ENCODE data around the gene ESPL1. TPM values are rescaled to one million over a fixed set of nuclear protein-coding genes. Genes with fewer than 3 reads are reported as not detected.

The ESPL1 gene
- total RNA-seq, 5 donors from 2014 or later (not counting 1 experiment from before 2014, with no cell fraction given): 1.2 to 2.5 (median 1.6) TPM

DNA sequence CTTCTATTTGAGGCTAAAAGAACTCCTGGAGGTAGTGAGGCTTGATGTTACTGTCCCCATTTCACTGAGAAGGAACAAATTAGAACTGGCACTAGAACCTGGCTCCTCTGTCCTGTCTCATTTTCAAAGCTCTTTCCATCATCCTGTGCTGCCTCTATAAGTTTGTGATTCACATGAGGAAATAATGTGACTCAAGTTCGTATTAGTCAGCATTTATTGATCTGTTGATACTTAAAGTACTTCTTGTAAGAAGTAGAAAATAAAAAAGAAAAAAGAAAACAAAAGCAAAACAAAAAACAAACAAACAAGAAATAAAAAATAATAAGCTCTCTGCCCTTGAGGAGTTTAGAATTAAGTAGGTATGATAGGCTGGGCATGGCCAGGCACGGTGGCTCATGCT is 2.3 kb upstream of the ESPL1 start:
- peaks cover 0 to 16% of the 10 kb centered on the region in 2 experiments for H3K4me1 ChIP-seq (ENCODE audit: control insufficient read depth in 1 of 2, extremely low read depth in 1 of 2, insufficient read depth in 2 of 2, low read length in 2 of 2)
- H3K36me3 Mint-ChIP-seq: no peaks in the 10 kb centered on the region
- DNase-seq: no peak
- ChIA-PET CTCF (interaction anchor here in 1 of 2 donors (0.7 to 3.3 kb wide), 5 partner anchors 12 to 1726 kb away, joined by 3 to 14 read pairs (median 3); no protein-coding TSS in a partner anchor), POLR2A (interaction anchor here in 1 of 2 donors (0.6 kb wide), 1 partner anchor 67 kb away, joined by 6 read pairs; no protein-coding TSS in a partner anchor)
- no peaks in the 10 kb centered on the region for H3K9me3 Mint-ChIP-seq
- H3K4me3 ChIP-seq (ENCODE audit: control insufficient read depth in 1 of 2, extremely low read depth in 1 of 2, low read length in 1 of 2): no peak overlapping the region
- no peak overlapping the region for H3K27ac ChIP-seq (ENCODE audit: low read length)
- whole genome bisulfite sequencing (ENCODE audit: insufficient coverage): no CpG with 5 or more reads among the region's 2 CpGs
- H3K27ac Mint-ChIP-seq: no peak overlapping the region
- no peaks in the 10 kb centered on the region for H3K27me3 Mint-ChIP-seq
- no peak overlapping the region for H3K4me3 Mint-ChIP-seq
- no peaks in the 10 kb centered on the region for H3K36me3 ChIP-seq (ENCODE audit: control insufficient read depth in 2 of 2, extremely low read depth in 1 of 2, insufficient read depth in 1 of 2, low read length in 1 of 2)
- H3K27me3 ChIP-seq (replicated peaks in 1 of 2; ENCODE audit: control insufficient read depth in 2 of 2, extremely low read depth in 1 of 2, insufficient read depth in 2 of 2, low read length in 1 of 2): no peaks in the 10 kb centered on the region
- H3K9me3 ChIP-seq: no peaks in the 10 kb centered on the region
- ATAC-seq (replicated peaks in 1 of 4): no peak
- peaks cover 20 to 22% (median 21%) of the 10 kb centered on the region in 3 donors for H3K4me1 Mint-ChIP-seq

DNA sequence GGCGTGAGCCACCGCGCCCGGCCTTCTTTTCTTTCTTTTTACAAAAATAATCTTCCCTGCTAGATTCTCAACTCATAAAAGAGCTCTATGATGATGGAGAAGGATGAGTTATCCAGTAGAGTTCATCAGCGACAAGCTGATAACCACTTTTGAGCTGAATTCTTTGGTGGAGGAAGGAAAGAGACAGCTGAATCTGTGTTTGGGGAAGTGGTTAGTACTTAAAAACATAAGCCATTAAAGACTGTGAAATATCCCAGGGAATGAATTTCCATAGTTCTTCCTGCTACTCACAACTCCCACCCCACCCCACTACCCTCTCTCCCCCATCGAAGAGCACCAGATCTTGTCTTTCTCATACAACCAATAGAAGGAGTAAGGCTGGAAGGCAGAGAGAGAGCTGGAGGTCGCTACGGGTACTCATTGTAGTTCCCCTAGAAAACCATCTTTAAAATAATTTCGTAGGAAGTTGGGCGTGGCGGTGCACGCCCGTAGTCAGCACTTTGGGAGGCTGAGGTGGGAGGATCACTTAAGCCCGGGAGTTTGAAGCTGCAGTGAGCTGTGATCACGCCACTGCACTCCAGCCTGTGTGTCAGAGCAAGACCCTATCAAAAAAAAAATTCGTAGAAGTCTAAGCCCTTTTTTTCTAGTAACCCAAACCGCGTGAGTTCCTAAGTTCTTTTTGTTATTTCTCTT is 647 bp upstream of the ESPL1 start:
- peak overlapping the region; percentile 81 to 92 for H3K4me3 ChIP-seq (ENCODE audit: control insufficient read depth in 1 of 2, extremely low read depth in 1 of 2, low read length in 1 of 2)
- POLR2A ChIA-PET: interaction anchor here in 1 of 2 donors (0.7 to 1.0 kb wide), 2 partner anchors 117 to 1090 kb away, joined by 3 to 4 read pairs; no protein-coding TSS in a partner anchor
- peaks cover 0 to 3% of the 10 kb centered on the region in 2 donors for H3K27me3 Mint-ChIP-seq
- no peaks in the 10 kb centered on the region for H3K36me3 Mint-ChIP-seq
- H3K27ac ChIP-seq (ENCODE audit: low read length): peak overlapping the region; percentile 71
- CTCF ChIA-PET: interaction anchor here (0.6 to 3.3 kb wide), 31 partner anchors 9 to 300 kb away, joined by 3 to 34 read pairs (median 4); partner anchors contain the start of genes AAAS (in 1 of the 2), CSAD (in 1 of the 2), MYG1 (in 1 of the 2) and ZNF740 (in 1 of the 2)
- H3K36me3 ChIP-seq (ENCODE audit: control insufficient read depth in 2 of 2, extremely low read depth in 1 of 2, insufficient read depth in 1 of 2, low read length in 1 of 2): no peaks in the 10 kb centered on the region
- peaks cover 0 to 16% of the 10 kb centered on the region in 2 experiments for H3K4me1 ChIP-seq (ENCODE audit: control insufficient read depth in 1 of 2, extremely low read depth in 1 of 2, insufficient read depth in 2 of 2, low read length in 2 of 2)
- peak in 5 of 35 experiments; percentile 3 to 30 (median 7) for DNase-seq
- H3K27me3 ChIP-seq (replicated peaks in 1 of 2; ENCODE audit: control insufficient read depth in 2 of 2, extremely low read depth in 1 of 2, insufficient read depth in 2 of 2, low read length in 1 of 2): no peaks in the 10 kb centered on the region
- no peaks in the 10 kb centered on the region for H3K9me3 Mint-ChIP-seq
- H3K4me3 Mint-ChIP-seq: peak overlapping the region; percentile 89 to 98 (median 92)
- H3K4me1 Mint-ChIP-seq: peaks cover 20 to 22% (median 21%) of the 10 kb centered on the region in 3 donors
- no peaks in the 10 kb centered on the region for H3K9me3 ChIP-seq
- peak; percentile 24 to 33 (median 25) for ATAC-seq (replicated peaks in 1 of 4)
- H3K27ac Mint-ChIP-seq: peak overlapping the region; percentile 75 to 91
- 0% methylated on average over 4 of the region's 18 CpGs for WGBS (ENCODE audit: insufficient coverage)

DNA sequence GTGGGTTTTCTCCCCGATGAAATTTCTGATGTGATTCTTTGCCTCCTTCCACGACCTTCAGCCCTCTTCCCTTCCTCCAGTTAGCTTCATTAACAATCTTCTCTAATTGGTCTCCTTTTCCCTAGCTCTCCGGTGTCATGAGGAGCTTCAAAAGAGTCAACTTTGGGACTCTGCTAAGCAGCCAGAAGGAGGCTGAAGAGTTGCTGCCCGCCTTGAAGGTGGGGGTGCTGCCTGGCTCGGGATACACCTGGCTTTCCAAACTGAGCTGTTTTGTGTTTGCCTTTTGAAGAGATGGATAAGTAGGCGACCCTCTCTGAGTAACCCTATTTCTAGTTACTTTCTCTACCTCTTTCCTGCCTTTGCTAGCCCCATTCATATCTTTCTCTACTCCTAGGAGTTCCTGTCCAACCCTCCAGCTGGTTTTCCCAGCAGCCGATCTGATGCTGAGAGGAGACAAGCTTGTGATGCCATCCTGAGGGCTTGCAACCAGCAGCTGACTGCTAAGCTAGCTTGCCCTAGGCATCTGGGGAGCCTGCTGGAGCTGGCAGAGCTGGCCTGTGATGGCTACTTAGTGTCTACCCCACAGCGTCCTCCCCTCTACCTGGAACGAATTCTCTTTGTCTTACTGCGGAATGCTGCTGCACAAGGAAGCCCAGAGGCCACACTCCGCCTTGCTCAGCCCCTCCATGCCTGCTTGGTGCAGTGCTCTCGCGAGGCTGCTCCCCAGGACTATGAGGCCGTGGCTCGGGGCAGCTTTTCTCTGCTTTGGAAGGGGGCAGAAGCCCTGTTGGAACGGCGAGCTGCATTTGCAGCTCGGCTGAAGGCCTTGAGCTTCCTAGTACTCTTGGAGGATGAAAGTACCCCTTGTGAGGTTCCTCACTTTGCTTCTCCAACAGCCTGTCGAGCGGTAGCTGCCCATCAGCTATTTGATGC is 797 bp downstream of the ESPL1 start:
- no peaks in the 10 kb centered on the region for H3K27me3 ChIP-seq (replicated peaks in 1 of 2; ENCODE audit: control insufficient read depth in 2 of 2, extremely low read depth in 1 of 2, insufficient read depth in 2 of 2, low read length in 1 of 2)
- ChIA-PET CTCF (interaction anchor here (0.5 to 3.3 kb wide), 20 partner anchors 15 to 152 kb away, joined by 3 to 34 read pairs (median 4); partner anchors contain the start of genes CSAD (in 1 of the 2), MYG1 (in 1 of the 2) and ZNF740 (in 1 of the 2)), POLR2A (interaction anchor here in 1 of 2 donors (0.5 to 0.7 kb wide), 2 partner anchors 34 to 50 kb away, joined by 3 read pairs; no protein-coding TSS in a partner anchor)
- H3K4me3 Mint-ChIP-seq: peak overlapping the region; percentile 89 to 98 (median 92)
- no peaks in the 10 kb centered on the region for H3K9me3 Mint-ChIP-seq
- peaks cover 0 to 3% of the 10 kb centered on the region in 2 donors for H3K27me3 Mint-ChIP-seq
- H3K4me1 Mint-ChIP-seq: peaks cover 20 to 22% (median 21%) of the 10 kb centered on the region in 3 donors
- peak overlapping the region; percentile 71 for H3K27ac ChIP-seq (ENCODE audit: low read length)
- DNase-seq: no peak
- peaks cover 0 to 16% of the 10 kb centered on the region in 2 experiments for H3K4me1 ChIP-seq (ENCODE audit: control insufficient read depth in 1 of 2, extremely low read depth in 1 of 2, insufficient read depth in 2 of 2, low read length in 2 of 2)
- no peaks in the 10 kb centered on the region for H3K9me3 ChIP-seq
- peak overlapping the region; percentile 81 to 92 for H3K4me3 ChIP-seq (ENCODE audit: control insufficient read depth in 1 of 2, extremely low read depth in 1 of 2, low read length in 1 of 2)
- no peaks in the 10 kb centered on the region for H3K36me3 ChIP-seq (ENCODE audit: control insufficient read depth in 2 of 2, extremely low read depth in 1 of 2, insufficient read depth in 1 of 2, low read length in 1 of 2)
- peak overlapping the region in 1 of 2 donors; percentile 91 for H3K27ac Mint-ChIP-seq
- WGBS (ENCODE audit: insufficient coverage): 95% methylated on average over 12 of the region's 20 CpGs
- no peak for ATAC-seq (replicated peaks in 1 of 4)
- no peaks in the 10 kb centered on the region for H3K36me3 Mint-ChIP-seq

DNA sequence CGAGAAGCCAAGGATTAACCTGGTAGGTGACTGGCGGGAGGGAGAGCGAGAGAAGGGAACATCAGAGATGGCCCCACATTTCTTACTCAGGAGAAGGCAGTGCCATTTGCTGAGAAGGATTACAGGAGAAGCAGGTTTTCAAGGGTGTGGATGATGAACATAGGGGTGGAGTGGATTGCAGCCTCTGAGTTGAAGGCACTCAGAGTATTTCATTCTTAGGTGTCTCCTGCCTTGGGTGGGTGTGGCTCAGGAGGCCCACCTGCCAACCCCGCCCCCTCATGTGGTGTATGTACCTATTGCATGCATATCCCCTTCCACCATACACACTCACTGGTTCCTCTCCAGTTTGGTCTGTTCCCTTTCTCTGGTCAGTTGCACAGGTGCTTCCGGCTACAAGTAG is 6.3 kb downstream of the ESPL1 start:
- Histone ChIP-seq H3K4me3 (ENCODE audit: control insufficient read depth in 1 of 2, extremely low read depth in 1 of 2, low read length in 1 of 2) (no peak overlapping the region), H3K27me3 (replicated peaks in 1 of 2; ENCODE audit: control insufficient read depth in 2 of 2, extremely low read depth in 1 of 2, insufficient read depth in 2 of 2, low read length in 1 of 2) (no peaks in the 10 kb centered on the region), H3K9me3 (no peaks in the 10 kb centered on the region), H3K36me3 (ENCODE audit: control insufficient read depth in 2 of 2, extremely low read depth in 1 of 2, insufficient read depth in 1 of 2, low read length in 1 of 2) (no peaks in the 10 kb centered on the region), H3K4me1 (ENCODE audit: control insufficient read depth in 1 of 2, extremely low read depth in 1 of 2, insufficient read depth in 2 of 2, low read length in 2 of 2) (no peaks in the 10 kb centered on the region), H3K27ac (ENCODE audit: low read length) (no peak overlapping the region)
- no peaks in the 10 kb centered on the region for H3K4me1 Mint-ChIP-seq
- peaks cover 0 to 3% of the 10 kb centered on the region in 2 donors for H3K27me3 Mint-ChIP-seq
- ATAC-seq (replicated peaks in 1 of 4) (no peak), DNase-seq (no peak)
- H3K36me3 Mint-ChIP-seq: no peaks in the 10 kb centered on the region
- 100% methylated on average over 3 of the region's 5 CpGs for WGBS (ENCODE audit: insufficient coverage)
- POLR2A ChIA-PET: interaction anchor here in 1 of 2 donors (0.5 kb wide), 1 partner anchor 8 kb away, joined by 4 read pairs; no protein-coding TSS in a partner anchor
- H3K9me3 Mint-ChIP-seq: no peaks in the 10 kb centered on the region
- H3K27ac Mint-ChIP-seq: no peak overlapping the region
- no peak overlapping the region for H3K4me3 Mint-ChIP-seq
- CTCF ChIA-PET: no interaction called here

DNA sequence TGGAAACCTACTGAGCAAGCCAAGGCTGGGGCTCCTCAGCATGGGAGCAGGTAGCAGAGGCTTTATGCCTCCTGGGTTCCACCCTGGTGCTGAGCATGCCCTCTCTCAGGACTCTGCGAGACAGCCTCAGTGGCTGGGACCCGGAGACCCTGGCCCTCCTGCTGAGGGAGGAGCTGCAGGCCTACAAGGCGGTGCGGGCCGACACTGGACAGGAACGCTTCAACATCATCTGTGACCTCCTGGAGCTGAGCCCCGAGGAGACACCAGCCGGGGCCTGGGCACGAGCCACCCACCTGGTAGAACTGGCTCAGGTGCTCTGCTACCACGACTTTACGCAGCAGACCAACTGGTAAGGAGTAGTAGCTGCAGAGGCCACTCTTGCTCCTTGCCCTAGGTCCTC is 8.4 kb downstream of the ESPL1 start:
- no peaks in the 10 kb centered on the region for H3K36me3 ChIP-seq (ENCODE audit: control insufficient read depth in 2 of 2, extremely low read depth in 1 of 2, insufficient read depth in 1 of 2, low read length in 1 of 2)
- Mint-ChIP-seq H3K4me3 (no peak overlapping the region), H3K27me3 (peaks cover 0 to 3% of the 10 kb centered on the region in 2 donors), H3K27ac (no peak overlapping the region), H3K9me3 (no peaks in the 10 kb centered on the region), H3K36me3 (no peaks in the 10 kb centered on the region), H3K4me1 (no peaks in the 10 kb centered on the region)
- no peaks in the 10 kb centered on the region for H3K4me1 ChIP-seq (ENCODE audit: control insufficient read depth in 1 of 2, extremely low read depth in 1 of 2, insufficient read depth in 2 of 2, low read length in 2 of 2)
- no peak for ATAC-seq (replicated peaks in 1 of 4)
- no peaks in the 10 kb centered on the region for H3K9me3 ChIP-seq
- no peak overlapping the region for H3K4me3 ChIP-seq (ENCODE audit: control insufficient read depth in 1 of 2, extremely low read depth in 1 of 2, low read length in 1 of 2)
- H3K27me3 ChIP-seq (replicated peaks in 1 of 2; ENCODE audit: control insufficient read depth in 2 of 2, extremely low read depth in 1 of 2, insufficient read depth in 2 of 2, low read length in 1 of 2): no peaks in the 10 kb centered on the region
- POLR2A ChIA-PET: interaction anchor here in 1 of 2 donors (0.9 kb wide), 1 partner anchor 78 kb away, joined by 3 read pairs; no protein-coding TSS in a partner anchor
- DNase-seq: no peak
- 98% methylated on average over 10 of the region's 11 CpGs for WGBS (ENCODE audit: insufficient coverage)
- CTCF ChIA-PET: interaction anchor here in 1 of 2 donors (0.6 kb wide), 2 partner anchors 17 to 984 kb away, joined by 3 read pairs; no protein-coding TSS in a partner anchor
- no peak overlapping the region for H3K27ac ChIP-seq (ENCODE audit: low read length)

All from T-cell (primary cell).